PC-3 (cell line): ENCODE results near the gene FAM200A. TPM values are rescaled to one million over a fixed set of nuclear protein-coding genes. Genes with fewer than 3 reads are reported as not detected.

Source experiments
- ATAC-seq: fragments of 200-7000 bp; cut with Tn5 transposase; 2 replicates; pipeline ENCODE4 v1.9.1; 2020; ENCODE audit warnings: mild to moderate bottlenecking, moderate library complexity
- Bru-seq: library from RNA; stranded (reverse); fragments of 400-500 nt; gene quantifications from one replicate; lab custom pipeline; 2021; lab: Mats Ljungman, UMichigan
- BruChase-seq, 2 experiments: library from RNA; stranded (reverse); fragments of 400-500 nt; gene quantifications; one replicate each; lab custom pipeline; 2021; lab: Mats Ljungman, UMichigan
- BruUV-seq: library from RNA; stranded (reverse); fragments of 400-500 nt; replicated peaks from 2 replicates; lab custom pipeline; 2021; lab: Mats Ljungman, UMichigan
- CTCF ChIA-PET: fragments of 300-600 bp; sonication (Branson Sonifier 250); formaldehyde crosslinking; loops from one replicate; lab custom pipeline; 2022; ENCODE audit warnings: antibody characterized with exemption; lab: Charles Lee
- POLR2A ChIA-PET: fragments of 300-600 bp; sonication (Branson Sonifier 250); formaldehyde crosslinking; loops from one replicate; lab custom pipeline; 2022; ENCODE audit warnings: antibody characterized with exemption; ENCODE audit not compliant: unreplicated experiment; lab: Charles Lee
- DNase-seq: peaks from one replicate; pipeline ENCODE4 v3.0.0-alpha.2; 2015
- H2AFZ ChIP-seq: fragments of 300-600 bp; sonication (generic); 2 replicates; pipeline ENCODE4 v1.6.0; 2016; ENCODE audit warnings: antibody characterized with exemption, low read length
- H3F3A ChIP-seq: fragments of 300-600 bp; sonication (generic); one replicate; pipeline ENCODE4 v1.6.0; 2017; ENCODE audit warnings: antibody characterized with exemption, low read length, control low read depth, mild to moderate bottlenecking; ENCODE audit not compliant: unreplicated experiment
- H3K27ac ChIP-seq: fragments of 300-600 bp; sonication (generic); 2 replicates; pipeline ENCODE4 v1.5.1; 2016; ENCODE audit warnings: mild to moderate bottlenecking, low read length
- H3K27me3 ChIP-seq: fragments of 300-600 bp; sonication (generic); 2 replicates; pipeline ENCODE4 v1.6.1; 2016; ENCODE audit warnings: low read length, mixed read lengths
- H3K36me3 ChIP-seq: fragments of 300-600 bp; sonication (generic); 2 replicates; pipeline ENCODE4 v1.6.1; 2016; ENCODE audit warnings: low read depth, mixed run types, low read length, mixed read lengths
- H3K4me1 ChIP-seq: fragments of 300-600 bp; sonication (generic); 2 replicates; pipeline ENCODE4 v1.5.1; 2016; ENCODE audit warnings: low read length; ENCODE audit not compliant: insufficient read depth
- H3K4me2 ChIP-seq: fragments of 300-600 bp; sonication (generic); 2 replicates; pipeline ENCODE4 v1.6.0; 2016; ENCODE audit warnings: low read length
- H3K4me3 ChIP-seq: fragments of 300-600 bp; sonication (generic); 2 replicates; pipeline ENCODE4 v1.5.1; 2016; ENCODE audit warnings: mild to moderate bottlenecking, low read length, mixed read lengths
- H3K79me2 ChIP-seq: fragments of 300-600 bp; sonication (generic); 2 replicates; pipeline ENCODE4 v1.6.1; 2017; ENCODE audit warnings: low read length, mixed read lengths
- H3K9ac ChIP-seq: fragments of 300-600 bp; sonication (generic); 2 replicates; pipeline ENCODE4 v1.6.0; 2016; ENCODE audit warnings: mild to moderate bottlenecking, low read length
- H3K9me2 ChIP-seq: fragments of 300-600 bp; sonication (generic); replicated peaks from 2 replicates; pipeline ENCODE4 v1.6.1; 2016; ENCODE audit warnings: mixed run types, low read length, mixed read lengths
- H3K9me3 ChIP-seq: fragments of 300-600 bp; sonication (generic); 2 replicates; pipeline ENCODE4 v1.6.1; 2016; ENCODE audit warnings: low read length, mixed read lengths
- H4K20me1 ChIP-seq: fragments of 300-600 bp; sonication (generic); 2 replicates; pipeline ENCODE4 v1.6.1; 2016; ENCODE audit warnings: low read length, mixed read lengths
- CTCF ChIP-seq: fragments of 300-600 bp; sonication (generic); conservative IDR thresholded peaks from 2 replicates; pipeline ENCODE4 v1.5.1; 2017; ENCODE audit warnings: antibody characterized with exemption, low read depth, mild to moderate bottlenecking, low read length
- EZH2 ChIP-seq: fragments of 300-600 bp; sonication (generic); IDR thresholded peaks from one replicate; pipeline ENCODE4 v1.6.1; 2017; ENCODE audit warnings: antibody characterized with exemption, mild to moderate bottlenecking, low read length; ENCODE audit not compliant: unreplicated experiment
- EZH2phosphoT487 ChIP-seq: fragments of 300-600 bp; sonication (generic); IDR thresholded peaks from 2 replicates; pipeline ENCODE4 v1.6.1; 2018; ENCODE audit warnings: mild to moderate bottlenecking, antibody characterized with exemption, low read length, borderline replicate concordance
- intact Hi-C: fragments of 100-400 bp; cut with micrococcal nuclease; formaldehyde crosslinking; loops from 2 replicates; pipeline ENCODE4 v1.9.0; 2023
- long read RNA-seq: library from polyadenylated mRNA; unstranded; transcript quantifications from one replicate; pipeline ENCODE4 v2.0.0, GENCODE V29; 2021; ENCODE audit not compliant: unreplicated experiment
- total RNA-seq: library from RNA; depleted of rRNA; stranded (reverse); fragments of >200 nt; gene quantifications from 2 replicates; pipeline ENCODE4 v1.2.3, GENCODE V29; 2014; rRNA removed

FAM200A gene
- total RNA-seq (2.2 and 3.8 TPM in 2 replicates), Bru-seq, nascent RNA (percentile 74 among the genes with signal in this experiment), BruChase-seq, experiment 1, labeled RNA remaining after a 6-hour chase (percentile 75 among the genes with signal in this experiment), BruChase-seq, experiment 2, labeled RNA remaining after a 2-hour chase (percentile 89 among the genes with signal in this experiment)
- long read RNA-seq, transcript FAM200A-202 (2 exons, 2,480 nt), result major isoform, 26 of 30 reads
- long read RNA-seq, partial matches to known transcripts, result 0 of 30 reads
- long read RNA-seq, other reads (novel, unspliced or antisense), result 4 of 30 reads

- H3K4me2 ChIP-seq, result peak within 1 kb of the TSS; percentile 92
- H3K9me3 ChIP-seq, result no peaks in the 10 kb centered on the region
- POLR2A ChIA-PET, result no interaction called here
- no peaks in the 10 kb centered on the region for H3K27me3 ChIP-seq
- no peaks in the 10 kb centered on the region for H3K9me2 ChIP-seq
- H3K36me3 ChIP-seq, result peaks cover 7% of the 10 kb centered on the region; the same call in 1 of the 2 replicates
- no TSS peak for BruUV-seq
- intact Hi-C loops, result loop anchor here (1.0 to 2.0 kb wide), 3 partner anchors 11 to 65 kb away; partner anchors contain the start of genes ZKSCAN5 and ZSCAN25
- no peaks in the 10 kb centered on the region for H3K4me1 ChIP-seq
- H3K27ac ChIP-seq, result 0 out of 2 replicates have a peak within 1 kb of the TSS, but pooled peaks have one; percentile 11
- ATAC-seq, result peak; percentile 99
- H3K9ac ChIP-seq, result peak within 1 kb of the TSS; percentile 91
- CTCF ChIA-PET, result interaction anchor here (0.5 kb wide), 1 partner anchor 52 kb away, joined by 3 read pairs; no protein-coding TSS in a partner anchor
- H3F3A ChIP-seq, result no peaks in the 10 kb centered on the region
- H3K4me3 ChIP-seq, result peak within 1 kb of the TSS; percentile 92
- H2AFZ ChIP-seq, result peak within 1 kb of the TSS; percentile 97
- DNase-seq, result peak; percentile 90
- H4K20me1 ChIP-seq, result no peaks in the 10 kb centered on the region
- TF ChIP-seq CTCF, result no peak
- no peak for TF ChIP-seq EZH2
- no peak for TF ChIP-seq EZH2phosphoT487
- H3K79me2 ChIP-seq, result peaks cover 9% of the 10 kb centered on the region
These were observed at the start of gene FAM200A for GRCh38 chr7:99551767-99552463. TSS of gene FAM200A (minus strand) at chr7:99552114. CDS start at chr7:99548407, 3,707 bp downstream.

DNA sequence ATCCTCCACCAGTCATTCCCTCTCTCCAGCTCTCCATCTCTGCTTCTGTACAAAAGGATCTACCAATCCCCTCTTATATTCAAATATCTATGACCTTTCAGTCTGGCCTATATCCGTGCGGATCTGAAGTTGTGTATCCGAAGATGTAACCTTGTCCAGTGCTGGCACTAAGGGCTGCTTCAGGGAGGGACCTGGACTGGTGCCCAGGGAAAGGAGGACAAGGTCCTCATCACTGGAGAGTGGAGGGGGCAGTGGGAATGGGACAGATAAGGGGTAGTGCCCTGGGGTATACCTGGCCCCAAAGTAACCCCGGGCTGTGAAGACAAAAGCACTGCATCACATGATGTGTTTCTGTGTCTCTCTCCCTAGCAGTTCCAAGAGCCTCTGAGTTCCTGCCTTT lies 47.9 kb upstream of the FAM200A start:
- ATAC-seq (no peak), DNase-seq (no peak)
- CTCF ChIA-PET, result no interaction called here
- BruUV-seq, result no TSS peak
- H3F3A ChIP-seq, result no peaks in the 10 kb centered on the region
- no peak overlapping the region for H3K4me2 ChIP-seq
- H3K9me3 ChIP-seq, result no peaks in the 10 kb centered on the region
- H3K4me3 ChIP-seq, result no peak overlapping the region
- intact Hi-C loops, result no loop called here
- POLR2A ChIA-PET, result no interaction called here
- no peak overlapping the region for H2AFZ ChIP-seq
- no peaks in the 10 kb centered on the region for H3K79me2 ChIP-seq
- H3K27ac ChIP-seq, result no peak overlapping the region
- H3K27me3 ChIP-seq, result peaks cover 3% of the 10 kb centered on the region; the same call in 1 of the 2 replicates
- H3K9ac ChIP-seq, result no peak overlapping the region
- H4K20me1 ChIP-seq, result no peaks in the 10 kb centered on the region
- H3K36me3 ChIP-seq, result no peaks in the 10 kb centered on the region
- no peaks in the 10 kb centered on the region for H3K9me2 ChIP-seq
- no peak for TF ChIP-seq EZH2phosphoT487
- no peak for TF ChIP-seq CTCF
- TF ChIP-seq EZH2, result no peak
- H3K4me1 ChIP-seq, result no peaks in the 10 kb centered on the region
